GM21367 (cell line): ENCODE results near the gene LMAN2.
"Not testable (repeated sequence)": the region's sequence is repeated elsewhere in the genome, so short reads cannot be mapped to it uniquely, and the experiment has no call there.

Source experiments
- ATAC-seq: cut with Tn5 transposase; IDR thresholded peaks from one replicate; pipeline ENCODE4 v1.9.1; 2021; ENCODE audit not compliant: unreplicated experiment

Gene LMAN2

DNA sequence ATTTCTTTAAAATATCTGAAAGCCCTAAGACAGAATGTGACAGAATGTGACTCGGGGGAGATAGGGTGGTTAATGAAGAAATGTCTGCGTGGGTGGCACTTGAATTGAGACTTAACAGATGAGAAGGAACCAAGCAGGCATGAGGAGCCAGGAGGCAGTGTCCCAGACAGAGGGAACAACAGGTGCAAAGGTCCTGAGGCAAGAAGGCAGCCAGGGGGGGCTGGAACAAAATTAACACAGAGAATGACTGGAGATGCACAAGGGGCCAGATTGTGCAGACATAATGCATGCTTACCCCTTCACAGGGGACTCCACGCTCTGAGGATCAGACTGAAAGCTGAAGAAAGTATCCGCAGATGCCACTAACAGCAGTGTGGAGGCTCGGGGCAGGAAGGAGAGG, 1.7 kb downstream of the LMAN2 start:
- no peak for ATAC-seq

DNA sequence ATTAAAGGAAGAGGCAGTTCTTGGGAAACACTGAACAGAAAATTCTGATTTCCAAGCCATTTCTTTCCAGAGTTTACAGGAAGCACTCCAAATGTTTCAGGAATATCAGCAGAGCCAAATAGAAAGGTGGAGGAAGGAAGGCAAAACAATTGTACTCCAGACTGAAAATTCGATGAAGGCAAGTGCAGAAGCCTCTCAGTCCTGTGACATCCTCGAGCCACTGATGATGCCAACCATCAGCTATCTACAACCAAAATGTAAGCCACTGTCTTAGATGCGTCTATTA, 2.2 kb downstream of the LMAN2 start:
- ATAC-seq, result no peak

DNA sequence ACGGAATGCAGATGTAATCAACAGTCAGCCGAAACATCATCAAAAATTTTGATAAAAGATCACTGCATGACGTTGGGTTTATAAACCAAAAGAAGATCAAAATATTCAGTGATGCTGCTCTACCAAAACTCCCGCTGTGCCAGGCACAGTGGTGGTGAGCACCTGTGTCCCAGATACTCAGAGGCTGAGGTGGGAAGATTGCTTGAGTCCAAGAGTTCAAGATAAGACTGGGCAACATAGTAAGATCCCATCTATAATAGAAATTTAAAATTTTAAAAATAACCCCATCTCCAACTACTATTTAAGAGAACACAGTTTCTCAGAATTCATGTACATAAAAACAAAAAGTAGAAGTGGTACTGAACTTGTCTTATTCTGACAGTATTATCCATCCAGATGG, 3.8 kb downstream of the LMAN2 start:
- no peak for ATAC-seq

DNA sequence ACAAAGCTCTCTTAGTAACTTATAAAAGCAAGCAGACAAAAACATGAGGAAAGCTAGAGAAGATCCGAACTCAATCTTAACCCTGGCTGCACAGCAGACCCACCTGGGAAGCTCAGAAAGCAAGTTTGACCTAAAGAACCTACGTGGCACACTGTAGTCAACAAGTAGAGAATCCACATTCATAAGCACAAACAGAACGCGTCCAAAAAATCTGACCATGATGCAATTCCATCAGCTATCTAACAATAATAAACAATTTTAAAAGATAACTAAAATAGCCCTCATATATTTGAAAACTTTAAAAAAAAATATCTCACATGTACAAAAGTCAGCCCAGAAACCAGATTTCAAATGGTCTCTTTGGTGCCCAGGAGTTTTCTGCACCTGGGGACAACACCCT, 4.6 kb downstream of the LMAN2 start:
- ATAC-seq, result no peak

DNA sequence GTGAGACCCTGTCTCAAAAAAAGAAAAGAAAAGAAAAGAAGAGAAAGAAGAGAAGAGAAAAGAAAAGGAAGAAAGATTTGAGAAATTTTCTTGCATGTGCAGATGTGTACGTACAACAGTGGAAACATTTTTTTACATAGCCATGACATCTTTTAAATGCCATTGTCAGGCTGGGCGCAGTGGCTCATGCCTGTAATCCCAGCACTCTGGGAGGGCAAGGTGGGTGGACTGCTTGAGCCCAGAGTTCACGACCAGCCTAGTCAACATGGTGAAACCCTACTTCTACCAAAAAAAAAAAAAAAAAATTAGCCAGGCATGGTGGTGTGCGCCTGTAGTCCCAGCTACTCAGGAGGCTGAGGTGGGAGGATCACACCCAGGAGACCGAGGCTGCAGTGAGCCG, 6.6 kb downstream of the LMAN2 start:
- ATAC-seq, result no peak

DNA sequence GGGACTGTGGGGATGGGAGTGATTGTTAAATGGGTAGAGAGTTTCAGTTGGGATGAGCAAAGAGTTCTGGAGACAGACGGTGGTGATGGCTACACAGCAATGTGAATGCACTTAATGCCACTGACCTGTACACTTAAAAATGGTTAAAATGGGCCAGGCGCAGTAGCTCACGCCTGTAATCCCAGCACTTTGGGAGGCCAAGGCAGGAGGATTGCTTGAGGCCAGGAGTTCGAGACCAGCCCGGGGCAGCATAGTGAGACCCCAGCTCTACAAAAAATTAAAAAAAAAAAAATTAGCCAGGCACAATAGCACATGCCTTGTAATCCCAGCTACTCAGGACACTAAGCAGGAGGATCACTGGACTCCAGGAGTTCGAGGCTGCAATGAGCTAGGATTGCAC, 7.7 kb downstream of the LMAN2 start:
- no peak for ATAC-seq

DNA sequence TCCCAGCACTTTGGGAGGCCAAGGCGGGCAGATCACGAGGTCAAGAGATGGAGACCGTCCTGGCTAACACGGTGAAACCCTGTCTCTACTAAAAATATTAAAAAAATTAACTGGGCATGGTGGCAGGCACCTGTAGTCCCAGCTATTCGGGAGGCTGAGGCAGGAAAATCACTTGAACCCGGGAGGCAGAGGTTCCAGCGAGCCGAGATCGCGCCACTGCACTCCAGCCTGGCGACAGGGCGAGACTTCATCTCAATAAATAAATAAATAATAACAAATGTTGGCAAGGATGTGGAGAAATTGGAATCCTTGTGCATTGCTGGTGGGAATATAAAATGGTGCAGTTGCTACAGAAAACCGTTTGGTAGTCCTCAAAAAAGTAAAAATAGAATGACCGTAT, 8.5 kb downstream of the LMAN2 start:
- not testable (repeated sequence) for ATAC-seq

DNA sequence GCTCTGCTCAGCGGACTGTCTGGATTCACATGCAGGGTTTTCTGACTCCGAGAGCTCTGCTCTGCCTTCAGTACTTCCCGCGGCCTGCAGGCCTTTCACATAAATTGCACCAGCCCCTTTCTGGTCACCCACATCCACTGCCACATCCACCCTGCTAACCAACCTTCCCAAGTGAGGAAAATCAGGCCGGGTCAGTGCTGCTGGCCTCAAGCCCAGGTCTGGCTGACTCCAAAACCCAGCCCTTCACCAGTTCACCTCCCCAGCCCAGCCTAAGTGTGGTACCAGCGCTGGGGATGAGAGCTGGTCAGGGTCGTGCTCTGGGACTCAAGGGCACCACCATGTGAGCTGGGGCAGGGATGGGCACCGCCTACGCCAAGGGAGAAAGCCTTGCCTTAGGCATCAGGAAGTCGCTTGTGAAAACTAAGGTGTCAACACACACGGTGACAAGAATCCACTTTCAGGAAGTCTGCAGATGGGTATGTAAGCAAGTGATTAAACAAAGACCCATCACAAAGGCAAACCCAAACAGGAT, 12.3 kb downstream of the LMAN2 start:
- ATAC-seq, result no peak

DNA sequence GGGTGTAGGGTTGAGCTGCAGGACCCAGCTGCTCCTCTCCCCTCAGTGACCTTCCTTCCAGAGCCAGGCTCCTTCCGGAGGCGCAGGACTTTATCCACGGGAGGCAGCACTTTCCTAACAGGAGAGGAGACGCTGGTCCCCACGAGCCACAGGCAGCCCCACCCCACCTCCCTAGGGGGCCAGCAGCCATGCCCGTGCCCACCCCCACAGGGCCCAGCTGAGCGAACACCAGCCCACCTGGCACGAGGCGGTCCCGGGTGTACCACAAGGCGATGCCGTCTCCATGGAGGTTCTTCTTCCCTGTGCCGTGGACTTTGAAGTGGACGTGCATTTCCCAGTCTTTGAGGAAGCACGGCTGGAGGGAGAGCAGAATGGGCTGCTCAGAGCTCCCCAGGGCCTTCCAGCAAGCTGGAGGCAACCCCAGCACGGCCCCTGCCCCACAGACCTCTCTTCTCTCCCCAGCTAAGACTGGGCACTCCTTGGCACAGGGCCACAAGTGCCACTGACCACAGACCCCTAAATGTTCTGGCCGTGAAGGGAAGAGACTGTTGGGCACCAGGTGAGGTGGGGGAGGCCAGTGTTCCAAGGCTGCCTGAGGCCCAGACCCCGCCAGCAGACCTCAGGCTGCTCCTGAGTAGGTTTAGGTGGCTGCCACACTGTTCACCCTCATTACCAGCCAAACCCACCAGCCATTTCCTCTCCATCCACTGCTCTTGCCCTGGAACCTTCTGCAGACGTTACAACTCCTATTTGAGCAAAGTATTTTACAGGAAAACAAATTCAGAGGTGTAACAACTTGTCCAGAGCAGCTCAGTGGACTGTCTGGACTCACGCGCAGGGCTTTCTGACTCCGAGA, 13.0 kb downstream of the LMAN2 start:
- ATAC-seq, result no peak

DNA sequence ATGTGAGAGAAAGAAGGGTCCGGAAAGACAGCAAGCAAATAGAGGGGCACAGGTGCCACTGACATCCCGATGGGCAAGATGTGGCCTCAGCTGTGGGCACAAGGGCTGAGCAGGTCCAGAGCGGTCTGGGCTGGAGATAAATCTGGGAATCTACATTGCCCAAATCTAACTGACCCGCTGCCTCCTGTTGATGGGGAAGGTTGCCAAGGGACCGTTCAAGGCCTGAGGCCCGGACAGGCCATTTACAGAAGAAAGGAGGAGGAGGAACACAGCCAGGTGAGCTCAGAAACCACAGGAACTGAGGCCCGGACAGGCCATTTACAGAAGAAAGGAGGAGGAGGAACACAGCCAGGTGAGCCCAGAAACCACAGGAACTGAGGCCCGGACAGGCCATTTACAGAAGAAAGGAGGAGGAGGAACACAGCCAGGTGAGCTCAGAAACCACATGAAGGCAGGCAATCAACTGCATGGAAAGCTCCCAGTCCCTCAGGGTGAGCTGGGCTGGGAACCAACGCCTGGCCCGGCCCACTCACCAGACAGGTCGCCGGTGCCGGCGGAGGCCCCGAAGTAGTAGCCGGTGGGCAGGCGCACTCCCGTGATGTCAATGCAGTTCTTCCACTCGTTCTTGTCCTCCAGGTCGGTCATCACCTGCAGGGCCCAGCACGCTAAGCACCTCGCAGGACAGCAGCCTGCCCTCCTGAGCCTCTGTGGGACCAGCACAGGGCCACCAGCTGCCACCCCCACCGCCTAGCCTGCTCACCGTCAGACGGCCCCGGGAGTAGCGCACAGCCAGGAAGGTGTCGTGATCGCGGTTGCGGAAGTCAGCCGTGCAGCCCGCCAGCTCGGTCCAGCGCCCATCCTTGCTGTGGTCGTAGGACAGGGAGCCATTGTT, 14.6 kb downstream of the LMAN2 start:
- no peak for ATAC-seq

DNA sequence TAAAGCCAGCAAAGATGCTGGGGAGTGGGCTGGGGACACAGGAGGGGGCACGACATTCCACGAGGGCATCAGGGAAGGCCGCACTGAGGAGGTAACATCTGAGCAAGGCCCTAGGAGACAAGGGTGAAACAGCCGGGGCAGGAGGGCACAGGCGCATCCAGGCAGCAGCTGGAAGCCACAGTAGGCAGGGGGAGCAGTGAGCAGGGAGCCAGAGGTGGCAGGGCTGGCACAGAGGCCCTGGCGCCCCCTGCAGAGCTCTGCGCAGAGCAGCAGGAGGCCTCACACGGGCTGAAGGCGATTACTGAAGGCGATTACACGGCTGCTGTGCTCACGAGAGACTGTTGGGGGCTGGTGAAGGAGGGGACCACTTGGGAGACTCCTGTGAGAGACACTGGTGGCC, 15.4 kb downstream of the LMAN2 start:
- no peak for ATAC-seq

DNA sequence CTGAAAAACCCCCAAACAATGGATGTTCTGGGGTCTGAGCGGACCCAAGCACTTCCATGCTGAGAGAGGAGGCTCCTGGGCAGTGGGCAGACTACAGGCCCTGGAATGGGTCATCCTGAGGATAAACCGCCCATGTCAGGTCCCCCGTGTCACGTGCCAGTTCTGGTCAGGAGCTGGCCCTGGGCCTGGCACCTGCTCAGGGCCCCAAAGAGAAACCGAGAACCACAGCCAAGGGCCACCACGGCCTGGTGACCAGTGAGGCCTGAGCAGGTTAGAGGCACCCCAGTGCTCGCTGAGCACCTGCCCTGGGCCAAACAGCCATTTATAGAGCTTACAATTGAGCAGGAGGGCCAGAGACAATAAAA, 15.8 kb downstream of the LMAN2 start:
- no peak for ATAC-seq

DNA sequence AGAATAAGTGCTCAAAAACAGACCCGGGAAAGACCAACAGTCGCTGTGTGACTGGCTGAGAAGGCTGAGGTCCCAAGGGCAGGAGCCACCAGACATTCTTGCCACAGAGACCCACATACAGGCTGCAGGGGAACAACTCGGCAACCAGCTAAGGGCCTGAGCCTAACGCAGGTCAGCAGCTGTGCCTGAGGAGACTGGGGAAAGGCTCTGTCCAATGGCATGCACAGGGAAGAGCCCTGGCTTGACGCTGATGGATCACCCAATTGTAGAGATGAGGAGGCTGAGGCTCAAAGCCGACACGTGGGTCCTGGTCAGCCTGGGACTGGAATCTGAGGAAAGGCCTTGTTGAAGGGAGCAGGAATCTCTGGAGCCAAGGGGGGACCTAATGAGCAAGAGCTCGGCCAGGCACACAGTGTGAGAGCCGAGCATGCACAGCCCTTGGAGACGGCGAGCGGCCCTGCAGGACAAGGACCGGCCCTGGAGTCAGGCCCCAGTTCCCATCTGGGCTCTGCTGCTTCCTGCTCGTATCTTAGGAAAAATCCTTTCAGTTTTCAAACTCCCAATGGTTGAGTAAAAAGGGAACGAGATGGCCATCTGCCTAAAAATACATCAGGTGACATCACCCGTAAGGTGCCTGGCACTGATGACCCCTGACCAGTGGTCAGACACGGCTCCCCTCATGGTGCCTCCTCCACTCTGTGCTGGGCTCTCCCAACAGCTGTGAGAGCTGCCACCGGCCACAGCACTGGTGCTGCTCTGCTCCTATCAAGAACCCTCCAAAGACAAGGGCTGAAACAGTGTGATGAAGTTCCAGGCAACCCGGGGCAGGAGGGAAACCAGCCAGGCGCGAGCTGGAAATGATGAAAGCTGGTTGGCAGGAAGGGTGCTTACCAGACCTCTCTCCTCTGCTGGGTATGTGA, 16.4 kb downstream of the LMAN2 start:
- ATAC-seq, result no peak

DNA sequence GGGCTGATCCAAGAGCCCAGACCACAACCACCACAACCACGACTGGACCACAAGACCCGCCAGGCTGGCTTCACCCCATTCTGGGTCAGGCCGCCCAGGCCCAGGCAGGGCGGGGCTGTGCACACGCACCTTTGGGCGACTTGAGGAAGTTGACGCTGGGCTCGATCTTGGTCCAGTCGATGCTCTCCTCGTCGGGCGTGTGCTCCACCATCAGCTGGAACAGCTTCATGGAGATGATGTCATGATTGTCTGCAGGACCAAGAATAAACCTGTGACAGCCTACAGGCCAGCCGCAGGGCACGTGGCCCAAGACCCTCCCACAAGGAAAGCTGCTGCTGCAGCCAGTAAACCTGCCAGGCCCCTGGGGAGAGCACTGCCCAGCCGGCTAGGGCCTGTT, 17.3 kb downstream of the LMAN2 start:
- ATAC-seq, result no peak

DNA sequence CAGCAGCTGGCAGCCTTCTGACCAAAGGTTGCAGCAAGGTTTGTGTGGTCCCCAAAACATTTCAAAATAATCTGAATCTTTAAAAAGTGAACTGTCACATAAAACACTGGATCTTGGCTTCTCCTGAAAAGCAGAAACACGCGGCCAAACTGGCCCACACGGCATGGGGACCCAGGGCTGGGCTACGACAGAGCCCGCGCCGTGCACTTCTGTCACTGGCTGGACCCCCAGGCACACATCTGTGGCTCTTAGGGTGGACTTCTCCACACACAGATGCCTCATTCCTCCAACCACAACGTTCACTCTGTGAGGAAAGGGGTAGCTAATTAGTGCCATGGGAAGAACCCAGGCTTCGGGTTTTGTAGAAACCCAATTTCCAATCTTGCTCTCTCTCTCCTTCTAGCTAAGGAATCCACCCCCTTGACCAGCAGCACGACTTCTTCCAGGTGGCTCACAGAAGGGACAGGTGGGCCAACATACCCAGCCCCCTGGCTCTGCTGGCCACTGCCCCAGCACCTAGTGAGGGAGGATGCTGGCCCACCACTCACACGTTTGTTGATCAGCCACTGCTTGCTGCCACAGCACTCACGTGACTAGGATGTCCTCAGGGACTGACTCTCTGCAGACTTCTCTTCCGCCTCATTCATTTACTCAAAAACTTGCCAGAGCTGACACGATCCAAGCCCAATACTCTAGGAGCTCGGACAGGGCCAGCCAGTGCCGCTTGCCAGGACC, 17.9 kb downstream of the LMAN2 start:
- ATAC-seq, result no peak

DNA sequence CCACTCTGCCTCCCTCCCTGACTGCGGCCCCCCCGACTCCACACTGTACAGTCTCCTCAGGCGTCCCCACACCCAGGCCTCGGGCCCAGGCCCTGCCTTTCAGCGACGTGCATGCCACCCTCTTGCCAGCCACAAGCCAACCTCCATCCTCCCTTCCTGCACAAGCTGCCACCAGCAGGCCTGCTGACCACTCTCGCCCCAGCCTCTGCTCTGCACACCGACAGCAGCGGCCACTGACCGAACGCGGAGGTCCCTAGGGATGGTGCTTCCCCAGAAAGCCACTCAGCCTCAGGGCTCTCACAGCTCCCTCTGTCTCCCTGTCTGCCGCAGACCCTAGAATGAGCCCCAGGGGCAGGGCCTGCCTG, 18.6 kb downstream of the LMAN2 start:
- ATAC-seq, result no peak

DNA sequence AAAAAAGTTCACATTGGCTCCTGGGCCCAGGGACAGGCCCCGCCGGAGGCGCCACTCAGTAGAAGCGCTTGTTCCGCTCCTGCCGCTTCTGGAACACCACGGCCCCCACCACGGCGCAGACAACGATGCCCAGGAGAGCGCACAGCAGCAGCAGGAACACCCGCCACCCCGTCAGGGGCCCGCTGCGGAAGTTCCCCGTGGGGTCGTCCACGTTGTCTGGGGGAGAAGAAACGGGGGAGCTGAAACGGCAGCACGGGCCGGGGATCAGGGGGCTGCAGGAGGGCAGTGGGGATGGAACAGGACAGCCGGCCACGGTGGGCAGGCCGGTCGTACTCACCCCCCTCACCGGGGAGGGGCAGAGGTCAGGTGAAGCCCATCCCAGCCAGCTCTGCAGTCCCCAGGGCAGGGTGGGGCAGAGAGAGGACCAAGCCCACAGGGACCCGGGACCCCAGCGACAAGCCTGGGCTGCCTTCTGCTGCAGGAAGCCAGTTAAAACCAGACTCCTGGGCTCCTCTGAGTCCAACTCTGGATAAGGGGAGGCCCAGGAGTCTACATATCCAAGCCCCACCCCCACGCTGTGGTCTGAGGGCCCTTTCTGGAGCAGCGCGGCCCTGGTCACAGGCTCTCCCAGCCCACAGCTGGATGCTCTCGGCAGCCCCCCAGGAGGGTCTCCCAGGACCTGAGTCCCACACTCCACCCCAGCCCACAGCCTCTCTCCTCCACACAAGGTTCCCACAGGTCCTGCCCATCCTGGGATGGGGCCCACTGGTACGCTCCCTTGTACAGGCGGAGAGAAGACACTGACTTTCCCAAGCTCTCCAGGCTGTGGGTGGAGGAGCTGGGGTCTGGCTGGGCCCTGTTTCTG, 19.2 kb downstream of the LMAN2 start:
- no peak for ATAC-seq

DNA sequence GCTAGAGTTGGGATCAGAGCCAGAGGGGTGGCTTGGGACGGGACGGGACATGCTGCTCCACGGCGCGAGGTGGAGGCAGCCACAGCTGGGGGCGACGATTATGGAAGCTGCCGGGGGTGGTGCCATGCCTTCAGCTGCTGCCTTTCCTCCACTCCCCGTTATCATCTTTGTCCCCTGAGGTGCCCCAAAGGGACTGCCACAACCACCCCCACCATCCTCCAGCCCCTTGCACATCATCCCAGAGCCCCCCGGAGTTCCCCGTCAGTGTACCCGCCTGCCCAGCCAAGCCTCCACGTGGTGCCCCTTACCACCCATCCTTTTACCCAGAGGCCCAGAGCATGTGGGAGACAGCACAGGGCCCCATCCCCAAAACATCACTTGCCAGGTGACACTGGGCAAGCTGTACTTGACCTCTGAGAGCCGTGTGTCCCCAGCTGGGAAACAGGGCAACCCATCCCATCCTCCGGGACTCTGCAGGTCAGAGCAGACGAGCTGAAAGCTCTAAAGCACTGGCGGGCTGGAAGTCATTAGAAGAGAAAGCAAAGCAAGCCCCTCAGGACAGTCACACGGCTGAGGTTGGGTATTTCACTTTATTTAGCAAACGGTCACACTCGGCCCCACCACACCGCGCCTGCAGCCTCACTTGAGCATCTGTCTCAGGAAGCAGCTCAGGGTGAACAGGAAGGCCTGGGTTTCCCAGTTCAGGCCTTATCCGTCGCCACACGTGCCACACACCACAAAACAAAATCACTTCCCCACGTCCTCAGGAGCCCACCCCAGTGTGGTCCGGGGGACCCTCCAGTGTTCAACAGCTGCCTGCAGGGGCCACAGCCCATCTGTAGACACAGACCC, 20.3 kb downstream of the LMAN2 start:
- ATAC-seq, result no peak

DNA sequence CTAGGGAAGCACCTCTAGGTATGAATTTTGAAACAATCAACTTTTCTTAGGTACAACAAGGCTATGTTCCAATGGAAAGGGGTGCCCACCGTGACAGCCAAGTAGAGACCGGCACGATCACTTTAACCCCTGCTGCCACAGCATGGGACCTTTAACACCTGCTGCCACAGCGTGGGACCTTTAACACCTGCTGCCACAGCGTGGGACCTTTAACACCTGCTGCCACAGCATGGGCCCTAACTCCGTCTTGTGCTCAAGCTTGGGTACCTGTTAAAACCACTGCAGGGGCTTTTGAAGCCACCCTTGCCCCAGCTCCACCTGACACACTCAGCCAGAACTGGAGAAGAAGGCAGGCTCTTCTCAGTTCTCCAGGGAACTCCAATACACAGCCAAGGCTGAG, 21.6 kb downstream of the LMAN2 start:
- no peak for ATAC-seq
